Smooth muscle cell of the brain vasculature (primary cell): Measurements from ENCODE around the gene CKAP4.
"Not testable (repeated sequence)": the region's sequence is repeated elsewhere in the genome, so short reads cannot be mapped to it uniquely, and the experiment has no call there.

Experiments used
- DNase-seq: peaks from one replicate; pipeline ENCODE4 v3.0.0-alpha.2; 2012; ENCODE audit warnings: low read depth, low spot score

Gene CKAP4, protein sequence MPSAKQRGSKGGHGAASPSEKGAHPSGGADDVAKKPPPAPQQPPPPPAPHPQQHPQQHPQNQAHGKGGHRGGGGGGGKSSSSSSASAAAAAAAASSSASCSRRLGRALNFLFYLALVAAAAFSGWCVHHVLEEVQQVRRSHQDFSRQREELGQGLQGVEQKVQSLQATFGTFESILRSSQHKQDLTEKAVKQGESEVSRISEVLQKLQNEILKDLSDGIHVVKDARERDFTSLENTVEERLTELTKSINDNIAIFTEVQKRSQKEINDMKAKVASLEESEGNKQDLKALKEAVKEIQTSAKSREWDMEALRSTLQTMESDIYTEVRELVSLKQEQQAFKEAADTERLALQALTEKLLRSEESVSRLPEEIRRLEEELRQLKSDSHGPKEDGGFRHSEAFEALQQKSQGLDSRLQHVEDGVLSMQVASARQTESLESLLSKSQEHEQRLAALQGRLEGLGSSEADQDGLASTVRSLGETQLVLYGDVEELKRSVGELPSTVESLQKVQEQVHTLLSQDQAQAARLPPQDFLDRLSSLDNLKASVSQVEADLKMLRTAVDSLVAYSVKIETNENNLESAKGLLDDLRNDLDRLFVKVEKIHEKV

DNA sequence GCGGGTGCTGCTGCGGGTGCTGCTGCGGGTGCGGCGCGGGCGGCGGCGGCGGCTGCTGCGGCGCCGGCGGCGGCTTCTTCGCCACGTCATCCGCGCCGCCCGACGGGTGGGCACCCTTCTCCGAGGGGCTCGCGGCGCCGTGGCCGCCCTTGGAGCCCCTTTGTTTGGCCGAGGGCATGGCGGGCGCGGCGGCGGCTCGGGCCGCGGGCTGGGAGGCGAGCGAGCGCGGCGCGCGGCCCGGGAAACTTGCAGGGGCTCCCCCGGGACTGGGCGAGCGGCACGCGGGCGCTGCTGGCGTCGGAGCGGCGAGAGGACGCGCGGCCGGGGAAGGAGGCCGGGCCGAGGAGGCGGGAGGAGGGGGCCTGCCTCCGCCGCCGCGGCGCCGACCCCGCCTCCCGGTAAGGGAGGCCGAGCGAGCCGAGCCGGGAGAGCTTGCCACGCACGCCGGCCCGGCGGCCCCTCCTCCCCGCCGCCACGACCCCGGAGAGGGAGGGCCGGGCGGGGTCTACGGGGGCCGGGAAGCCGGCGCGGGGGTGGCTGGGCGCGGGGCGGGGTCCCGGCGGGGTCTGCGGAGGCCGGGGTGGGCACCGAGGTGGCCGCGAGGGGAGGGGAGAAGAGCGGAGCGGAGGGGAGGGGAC lies at the start of gene CKAP4:
TSS of gene CKAP4 (minus strand) at position 347 of the 638 bp plus-strand sequence. CDS start at position 178, 169 bp downstream.
- DNase-seq: peak; percentile 55

DNA sequence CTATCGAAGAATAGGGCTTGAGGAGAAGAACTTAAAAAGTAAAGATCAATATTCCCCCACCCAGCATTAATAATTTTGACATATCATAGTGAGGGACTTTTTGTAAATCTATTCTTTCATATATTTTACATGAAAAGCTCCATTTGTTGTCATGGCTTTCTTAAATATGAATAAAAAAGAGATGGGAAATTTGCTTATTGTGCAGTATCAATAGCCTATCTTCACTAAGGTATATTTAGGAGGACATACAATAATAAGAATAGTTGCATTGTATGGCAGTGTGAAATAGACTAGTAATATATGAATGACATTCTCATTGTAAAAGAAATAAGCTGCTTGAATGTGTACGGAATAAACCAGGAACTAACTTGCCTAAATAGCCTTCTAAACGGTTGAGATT lies 49.3 kb upstream of the CKAP4 start:
- no peak for DNase-seq

DNA sequence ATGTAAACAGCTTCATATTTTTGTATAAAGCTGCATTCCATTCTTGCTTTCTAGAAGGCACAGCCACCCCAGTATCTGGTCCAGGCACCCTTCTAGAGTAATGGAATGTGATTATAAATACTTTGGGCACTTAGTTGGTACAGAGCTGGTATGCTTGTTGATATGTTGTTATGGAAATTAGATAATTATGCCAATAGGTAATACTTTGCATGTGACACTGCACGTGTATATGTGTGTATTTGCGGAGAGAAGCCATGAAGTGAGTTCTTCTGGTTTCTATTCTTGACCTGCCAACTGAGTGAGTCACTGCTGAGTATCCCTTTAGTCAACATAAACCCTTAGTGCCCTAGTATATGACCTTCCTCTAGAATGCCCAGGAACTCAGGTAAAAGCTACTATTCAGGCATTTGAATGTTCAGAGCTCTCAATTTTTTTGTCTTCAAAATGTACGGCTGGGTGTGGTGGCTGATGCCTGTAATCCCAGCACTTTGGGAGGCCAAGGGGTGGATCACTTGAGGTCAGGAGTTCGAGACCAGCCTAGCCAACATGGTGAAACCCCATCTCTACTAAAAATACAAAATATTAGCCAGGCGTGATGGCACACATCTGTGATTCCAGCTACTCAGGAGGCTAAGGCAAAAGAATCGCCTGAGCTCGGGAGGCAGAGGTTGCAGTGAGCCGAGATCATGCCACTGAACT lies 48.5 kb upstream of the CKAP4 start:
- no peak for DNase-seq

DNA sequence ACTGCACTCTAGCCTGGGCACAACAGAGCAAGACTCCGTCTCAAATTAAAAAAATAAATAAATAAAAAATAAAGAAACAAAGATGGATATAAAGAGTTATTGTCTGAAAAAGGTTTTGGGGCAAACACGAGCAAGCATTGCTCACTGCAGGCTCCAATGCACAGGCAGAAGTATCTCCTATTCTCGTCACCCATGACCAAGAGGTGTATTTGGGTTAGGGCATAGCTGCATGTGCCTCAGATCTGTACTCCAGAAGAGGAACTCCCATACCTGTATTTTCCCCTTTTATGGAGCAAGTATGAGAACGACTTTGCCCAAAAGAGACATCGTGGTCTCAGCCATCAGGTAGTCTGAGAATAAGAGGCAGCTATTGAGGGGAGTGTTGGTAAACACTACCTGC lies 44.5 kb upstream of the CKAP4 start:
- no peak for DNase-seq

DNA sequence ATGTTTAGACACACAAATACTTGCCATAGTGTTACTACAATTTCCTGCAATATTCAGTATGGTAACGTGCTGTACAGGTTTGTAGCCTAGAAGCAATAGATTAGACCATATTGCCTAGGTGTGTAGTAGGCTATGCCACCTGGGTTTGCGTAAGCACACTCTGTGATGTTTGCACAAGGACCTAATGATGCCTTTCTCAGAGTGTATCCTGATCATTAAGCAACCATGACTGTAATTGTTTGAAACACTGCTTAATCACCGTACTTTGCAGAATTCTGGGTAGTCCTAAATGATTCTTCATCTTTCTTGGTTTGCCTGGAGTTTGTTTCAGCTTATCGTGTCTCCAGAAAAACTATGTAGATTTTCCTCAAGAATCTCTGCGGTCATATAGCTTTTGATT lies 43.5 kb upstream of the CKAP4 start:
- no peak for DNase-seq

DNA sequence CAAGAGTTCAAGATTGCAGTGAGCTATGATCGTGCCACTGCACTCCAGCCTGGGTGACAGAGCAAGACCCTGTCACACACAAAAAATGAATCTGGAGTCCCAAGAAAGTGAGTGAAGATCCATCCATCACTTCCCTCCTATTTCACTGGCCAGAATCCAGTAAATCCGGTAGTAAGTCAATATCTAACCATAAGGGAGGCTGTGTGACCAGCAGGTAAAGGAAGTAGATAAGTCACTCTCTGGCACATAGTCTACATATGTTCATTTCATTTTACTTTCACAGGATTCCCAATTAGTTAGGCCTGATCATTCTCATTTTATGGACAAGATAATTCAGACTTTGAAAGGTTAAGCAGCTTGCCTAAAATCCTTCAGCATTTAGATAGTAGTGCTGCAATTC lies 42.8 kb upstream of the CKAP4 start:
- no peak for DNase-seq

DNA sequence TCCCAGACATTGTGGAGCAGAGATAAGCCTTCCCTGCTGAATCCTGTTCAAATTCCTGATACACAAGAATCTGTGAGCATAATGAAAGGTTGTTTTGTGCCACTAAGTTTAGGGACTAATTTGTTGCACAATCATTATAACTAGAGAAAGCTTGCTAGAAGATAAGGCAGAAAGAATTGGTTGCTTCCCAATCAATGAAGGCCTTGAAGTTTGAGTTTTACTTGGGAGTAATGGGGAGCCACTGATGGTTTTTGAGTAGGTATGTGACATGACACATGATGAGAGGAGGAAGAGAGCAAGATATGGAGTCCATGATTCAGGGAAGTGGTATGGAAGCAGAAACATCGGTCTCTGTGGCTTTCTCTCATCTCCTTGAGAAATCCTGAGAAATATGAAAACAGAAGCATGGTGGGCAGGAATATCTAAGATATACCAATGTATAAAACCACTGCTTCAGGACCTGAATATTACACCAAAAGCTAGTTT lies 41.4 kb upstream of the CKAP4 start:
- no peak for DNase-seq

DNA sequence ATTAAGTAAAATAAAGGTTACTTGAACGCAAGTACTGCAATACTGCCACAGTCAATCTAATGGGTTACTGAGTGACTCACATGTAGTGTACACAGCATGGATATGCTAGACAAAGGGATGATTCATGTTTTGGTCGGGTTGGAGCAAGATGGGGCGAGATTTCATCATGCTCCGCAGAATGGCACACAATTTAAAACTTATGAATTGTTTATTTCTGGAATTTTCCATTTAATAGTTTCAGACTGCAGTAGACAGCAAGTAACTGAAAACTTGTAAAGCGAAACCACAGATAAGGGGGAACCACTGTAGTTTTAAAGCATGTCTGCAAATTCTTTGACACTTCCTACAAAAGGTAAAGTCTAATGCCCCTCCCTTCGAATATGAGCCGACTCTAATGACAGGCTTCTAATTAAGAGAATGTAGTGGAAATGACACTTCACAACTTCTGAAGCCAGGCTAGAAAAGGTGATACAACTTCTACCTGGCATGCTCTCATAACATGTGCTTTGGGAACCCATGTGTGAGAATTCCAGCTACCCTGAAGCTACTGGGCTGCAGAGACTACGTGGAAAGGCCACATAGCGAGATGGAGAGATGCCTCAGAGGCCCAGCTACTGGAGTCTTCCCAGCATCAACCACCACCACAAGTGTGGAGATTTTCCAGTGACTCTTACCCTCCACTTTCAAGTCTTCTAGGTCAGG lies 40.8 kb upstream of the CKAP4 start:
- no peak for DNase-seq

DNA sequence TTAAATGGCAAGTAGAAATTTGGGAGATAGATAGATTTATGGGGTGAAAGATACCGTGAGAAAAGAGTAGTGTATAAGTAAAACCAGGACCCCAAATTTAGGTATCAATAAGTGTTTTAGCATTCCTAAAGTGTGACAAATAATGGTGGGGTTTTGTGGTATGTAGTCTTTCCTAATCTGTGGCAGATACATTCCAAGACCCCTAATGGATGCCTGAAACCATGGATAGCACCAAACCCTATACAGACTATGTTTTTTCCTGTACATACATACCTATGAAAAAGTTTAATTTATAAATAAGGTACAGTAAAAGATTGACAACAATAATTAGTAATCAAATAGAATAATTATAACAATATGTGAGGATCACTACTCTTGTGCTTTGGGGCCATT lies 40.3 kb upstream of the CKAP4 start:
- DNase-seq: no peak

DNA sequence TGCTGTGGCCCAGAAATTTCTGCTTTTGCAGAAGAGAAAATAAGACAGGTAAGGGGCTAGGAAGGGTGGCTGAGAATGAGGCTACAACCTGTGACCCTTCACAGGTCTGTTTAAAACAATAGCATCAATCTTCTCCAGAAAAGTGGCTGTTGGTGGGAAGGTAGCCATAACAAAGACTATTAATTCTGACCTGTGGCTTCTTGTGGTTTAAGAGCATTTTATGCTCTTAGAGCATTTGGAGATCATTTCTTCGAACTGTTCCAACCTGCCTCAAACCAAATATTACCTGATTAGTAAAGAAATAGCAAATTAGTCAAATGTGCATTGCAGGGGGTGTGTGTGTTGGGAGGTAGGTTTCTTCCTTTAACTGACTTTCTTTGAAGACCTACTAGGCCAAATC lies 39.5 kb upstream of the CKAP4 start:
- no peak for DNase-seq

DNA sequence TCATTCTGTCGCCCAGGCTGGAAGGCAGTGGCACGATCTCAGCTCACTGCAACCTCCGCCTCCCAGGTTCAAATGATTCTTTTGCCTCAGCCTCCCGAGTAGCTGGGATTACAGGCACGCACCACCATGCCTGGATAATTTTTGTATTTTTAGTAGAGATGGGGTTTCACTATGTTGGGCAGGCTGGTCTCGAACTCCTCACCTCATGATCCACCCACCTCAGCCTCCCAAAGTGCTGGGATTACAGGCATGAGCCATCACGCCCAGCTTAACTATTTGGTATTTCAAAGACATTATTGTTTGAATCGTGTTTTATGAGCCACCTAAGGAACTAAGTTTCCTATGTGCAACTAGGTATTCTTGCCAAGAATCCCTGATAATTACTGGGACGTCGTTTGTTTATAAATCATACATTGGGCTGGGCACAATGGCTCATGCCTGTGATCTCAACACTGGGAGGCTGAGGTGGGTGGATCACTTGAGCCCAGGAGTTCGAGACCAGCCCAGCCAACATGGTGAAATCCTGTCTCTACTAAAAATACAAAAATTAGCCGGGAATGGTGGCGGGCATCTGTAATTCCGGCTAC lies 38.8 kb upstream of the CKAP4 start:
- not testable (repeated sequence) for DNase-seq

DNA sequence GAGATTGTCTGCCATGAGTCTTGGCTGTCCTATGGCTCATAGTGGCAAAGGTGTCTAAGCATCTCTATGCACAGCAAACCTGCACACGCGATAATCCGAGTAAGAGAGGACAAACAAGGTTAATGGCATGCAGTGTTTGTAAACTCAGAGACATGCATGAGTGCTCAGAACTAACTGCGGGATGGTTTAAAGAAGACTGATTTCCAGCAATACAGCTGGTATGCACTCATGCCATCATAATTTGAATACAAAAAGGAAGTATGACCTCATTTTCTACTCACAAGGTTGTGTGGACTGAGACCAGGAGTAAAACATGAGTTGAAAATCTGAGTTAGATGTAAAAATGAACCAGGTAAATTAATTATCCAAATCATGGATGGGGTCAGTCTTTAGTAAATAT lies 38.2 kb upstream of the CKAP4 start:
- DNase-seq: no peak

DNA sequence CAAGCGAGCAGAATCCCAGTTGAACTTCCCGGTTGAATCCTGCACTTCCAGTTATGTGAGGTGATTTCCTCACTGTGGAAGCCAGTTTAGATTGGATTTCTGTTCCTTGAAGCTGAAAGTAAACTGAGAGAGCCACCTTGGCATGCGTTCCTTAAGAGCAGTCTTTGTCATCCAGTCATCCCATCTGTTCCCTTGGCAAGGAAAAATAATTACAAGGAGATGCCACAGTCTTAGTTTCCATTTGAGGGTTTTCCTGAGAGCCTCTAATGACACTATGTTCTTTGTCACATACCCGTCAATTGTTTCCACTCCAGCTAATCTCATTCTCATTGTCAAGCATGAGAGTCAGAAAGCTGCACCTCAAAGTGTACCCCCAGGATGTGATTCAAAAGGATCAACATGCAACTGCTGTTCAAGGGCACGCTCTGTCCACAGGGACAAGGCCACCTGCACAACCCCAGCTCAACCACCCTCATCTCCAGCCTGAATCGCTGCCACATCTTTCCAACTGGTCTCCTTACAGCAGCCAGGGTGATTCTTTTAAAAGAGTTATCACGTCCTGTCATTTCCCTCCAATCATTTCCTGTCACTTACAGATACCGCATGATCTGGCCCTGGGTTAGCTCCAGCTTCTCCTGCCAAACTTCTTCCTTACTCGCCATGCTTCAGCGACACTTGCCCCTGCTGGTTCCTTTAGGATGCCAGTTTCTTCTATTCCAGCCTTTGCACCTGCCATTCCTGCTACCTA lies 36.7 kb upstream of the CKAP4 start:
- no peak for DNase-seq

DNA sequence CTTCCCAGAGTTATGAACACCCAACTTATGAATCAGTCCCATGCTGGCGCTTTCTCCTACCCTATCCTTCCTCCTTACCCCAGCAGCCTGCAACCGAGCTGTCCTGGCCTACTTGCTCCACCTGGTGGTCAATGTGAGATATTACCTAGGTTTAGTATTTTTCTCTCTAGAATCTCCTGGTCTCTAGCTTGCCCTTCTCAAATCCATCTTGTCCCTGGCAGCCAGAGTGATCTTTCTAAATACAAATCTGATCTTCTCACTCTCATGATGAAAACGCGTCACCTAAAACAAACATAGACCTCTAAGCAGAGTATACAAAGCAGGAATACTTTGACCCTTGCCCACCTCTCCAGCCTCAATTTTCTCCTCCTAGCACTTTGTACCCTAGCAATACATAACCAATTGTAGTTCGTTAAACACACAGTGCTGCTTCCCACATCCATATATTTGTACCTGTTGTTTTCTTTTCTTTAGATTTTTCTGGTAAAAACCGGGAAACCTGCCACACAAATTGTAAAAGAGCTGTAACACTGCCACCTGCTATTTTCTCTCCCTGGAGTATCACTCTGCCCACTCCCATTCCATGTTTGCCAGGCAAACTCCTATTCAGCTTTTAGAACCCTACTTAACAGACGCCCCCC lies 34.8 kb upstream of the CKAP4 start:
- DNase-seq: no peak

DNA sequence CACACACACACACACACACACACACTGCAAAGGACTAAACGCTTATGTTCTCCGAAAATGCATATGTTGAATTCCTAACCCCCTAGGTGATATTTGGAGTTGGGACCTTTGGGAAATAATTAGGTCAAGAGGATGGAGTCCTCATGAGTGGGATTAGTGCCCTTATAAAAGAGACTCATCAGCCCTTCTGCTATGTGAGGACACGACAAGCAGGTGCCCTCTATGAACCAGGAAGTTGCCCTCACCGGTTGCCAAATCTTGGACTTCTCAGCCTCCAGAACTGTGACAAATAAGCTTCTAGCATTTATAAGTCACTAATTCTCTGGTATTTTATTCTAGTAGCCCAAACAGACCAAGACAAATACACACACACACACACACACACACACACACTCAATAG lies 34.0 kb upstream of the CKAP4 start:
- no peak for DNase-seq

DNA sequence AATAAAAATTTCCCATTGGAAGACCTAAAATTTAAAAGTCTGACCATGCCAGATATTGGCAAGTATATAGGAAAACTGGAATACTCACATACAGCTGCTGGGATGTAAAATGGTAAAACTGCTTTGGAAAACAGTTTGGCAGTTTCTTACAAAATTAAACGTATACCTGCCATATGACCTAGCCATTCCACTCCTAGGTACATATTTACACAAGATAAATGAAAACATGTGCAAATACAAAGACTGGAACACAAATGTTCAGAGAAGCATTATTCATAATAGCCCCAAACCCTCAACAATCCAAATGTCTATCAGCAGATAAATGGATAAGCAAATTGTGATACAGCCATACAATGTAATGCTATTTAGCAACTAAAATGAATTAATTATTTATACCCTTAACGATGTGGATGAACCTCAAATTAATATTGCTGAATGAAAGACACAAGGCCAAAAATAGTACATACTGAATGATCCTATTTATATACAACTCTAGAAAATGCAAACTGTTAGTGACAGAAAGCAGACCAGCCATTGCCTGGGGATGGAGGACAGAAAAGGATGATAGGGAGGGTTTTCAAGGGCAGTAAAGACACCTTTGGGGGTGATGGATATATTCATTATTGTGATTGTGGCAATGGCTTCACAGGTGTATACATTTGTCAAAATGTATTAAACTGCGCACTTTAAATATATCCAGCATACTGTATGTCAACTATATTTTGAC lies 33.4 kb upstream of the CKAP4 start:
- DNase-seq: no peak

DNA sequence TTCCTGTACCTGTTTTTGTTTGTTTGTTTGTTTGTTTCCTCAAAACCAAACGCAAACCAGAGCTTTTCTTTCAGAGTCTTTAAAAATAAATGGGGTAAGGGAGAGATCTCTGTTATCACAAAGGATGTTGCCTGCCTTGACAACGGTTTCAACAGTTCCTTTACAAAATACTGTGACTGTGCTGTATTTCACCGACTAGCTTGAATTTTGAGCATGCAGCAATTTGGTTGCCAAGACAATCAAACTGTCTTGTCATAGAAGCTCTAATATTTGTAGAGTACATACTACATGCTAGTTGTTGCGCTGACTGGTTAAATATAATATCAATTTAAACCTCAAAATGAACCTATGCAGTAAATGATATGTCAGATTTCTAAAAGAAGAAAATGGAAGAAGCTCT lies 32.3 kb upstream of the CKAP4 start:
- no peak for DNase-seq

DNA sequence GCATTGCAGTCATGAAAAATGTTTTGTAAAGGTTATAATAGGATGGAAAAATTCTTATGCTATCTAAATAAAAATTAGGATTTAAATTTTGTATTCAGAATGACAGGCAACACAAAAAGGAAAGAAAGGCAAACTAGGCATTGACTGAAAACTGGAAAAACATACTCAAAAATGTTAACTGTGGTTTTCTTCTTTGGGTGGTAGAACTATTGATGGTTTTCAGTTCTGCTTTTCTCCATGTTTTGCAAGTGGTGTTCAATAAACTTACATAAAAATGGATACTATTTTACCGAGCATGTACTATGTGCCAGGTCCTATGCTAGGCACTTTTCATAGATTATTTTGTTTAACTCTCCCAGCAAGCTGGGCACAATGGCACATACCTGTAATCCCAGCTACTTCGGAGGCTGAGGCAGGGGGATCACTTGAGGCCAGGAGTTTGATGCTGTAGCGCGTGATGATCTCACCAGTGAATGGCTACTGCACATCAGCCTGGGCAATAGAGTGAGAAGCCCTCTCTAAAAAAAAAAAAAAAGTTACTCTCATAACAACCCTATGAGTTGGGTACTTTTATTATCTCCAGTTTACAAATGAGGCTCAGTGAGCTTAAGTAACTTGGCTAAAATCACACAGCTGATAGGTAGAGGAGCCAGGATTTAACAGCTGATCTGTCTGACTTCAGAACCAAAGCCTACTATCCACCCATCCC lies 28.4 kb upstream of the CKAP4 start:
- DNase-seq: no peak

DNA sequence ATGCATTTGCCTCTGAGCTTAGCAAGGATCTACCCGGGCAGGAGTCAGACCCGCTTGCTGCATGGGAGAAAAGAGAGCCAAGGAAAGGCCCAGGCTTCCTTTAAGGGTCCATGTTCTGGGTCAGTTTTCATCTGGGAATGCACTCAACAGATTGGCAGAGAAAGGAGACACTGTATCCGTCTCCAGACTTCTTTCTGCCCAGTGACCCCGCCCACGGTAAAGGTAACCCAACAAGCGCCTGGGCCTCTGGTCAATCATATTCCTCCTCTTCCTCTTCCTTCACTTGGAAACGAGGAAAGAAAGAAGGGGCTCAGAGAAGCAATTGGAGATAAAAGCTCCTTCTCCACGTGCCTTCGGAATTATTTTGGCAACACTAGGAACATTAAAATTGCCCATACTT lies 27.6 kb upstream of the CKAP4 start:
- DNase-seq: no peak
